Right ventricle myocardium superior (tissue), 1 donor: ENCODE results near the gene RAC2. TPM values are rescaled to one million over a fixed set of nuclear protein-coding genes. Genes with fewer than 3 reads are reported as not detected.

Experiments
- ATAC-seq: fragments of 200-7000 bp; cut with Tn5 transposase; one replicate; pipeline ENCODE4 v1.9.1; 2020; ENCODE audit warnings: mild to moderate bottlenecking; ENCODE audit not compliant: poor library complexity
- DNase-seq: peaks from one replicate; pipeline ENCODE4 v3.0.0-alpha.2; 2020
- intact Hi-C: fragments of 100-400 bp; cut with DNase I; formaldehyde crosslinking; loops from one replicate; pipeline ENCODE4 v1.11.2; 2022
- long read RNA-seq: library from polyadenylated mRNA; unstranded; transcript quantifications from one replicate; pipeline ENCODE4 v2.0.0, GENCODE V29; 2021
- total RNA-seq: library from RNA; stranded (reverse); fragmentation: NEBNext Ultra II Directional; extraction: Animal tissue kit (Norgen Biotek cat#: 25700); gene quantifications from one replicate; pipeline ENCODE4 v1.2.1, GENCODE V29; 2021
- donor health status: DM: no; HTN: yes; CAD: no; lungs with severe emphysema.

RAC2 gene
- total RNA-seq, result 4.1 TPM
- long read RNA-seq, partial matches to known transcripts, result 0 of 3 reads
- long read RNA-seq, other reads (novel, unspliced or antisense), result 0 of 3 reads

GRCh38 chr22:37244114-37244921, at the start of gene RAC2:
Gene RAC2, minus strand, starts transcription at chr22:37244269. Its CDS starts 121 bp downstream, at chr22:37244148.
- intact Hi-C loops, result no loop called here
- peak; percentile 86 for DNase-seq
- peak; percentile 77 for ATAC-seq

- intact Hi-C loops, result no loop called here
- ATAC-seq (no peak), DNase-seq (no peak)
Observed at GRCh38 chr22:37293172-37293571, 49.1 kb upstream of the RAC2 start.

- ATAC-seq (no peak), DNase-seq (no peak)
- intact Hi-C loops, result no loop called here
Observed at GRCh38 chr22:37292641-37293040, 48.6 kb upstream of the RAC2 start.

- DNase-seq (no peak), ATAC-seq (no peak)
- intact Hi-C loops, result no loop called here
Observed at GRCh38 chr22:37291559-37292298, 47.7 kb upstream of the RAC2 start.

- DNase-seq (peak; percentile 68), ATAC-seq (peak; percentile 69)
- intact Hi-C loops, result no loop called here
Observed at GRCh38 chr22:37290737-37291136, 46.7 kb upstream of the RAC2 start.

GRCh38 chr22:37289156-37289735, 45.2 kb upstream of the RAC2 start:
- intact Hi-C loops, result no loop called here
- no peak for ATAC-seq
- DNase-seq, result no peak

GRCh38 chr22:37288521-37288920, 44.5 kb upstream of the RAC2 start:
- no peak for ATAC-seq
- intact Hi-C loops, result no loop called here
- DNase-seq, result no peak

- intact Hi-C loops, result no loop called here
- ATAC-seq, result no peak
- DNase-seq, result no peak
Observed at GRCh38 chr22:37287550-37287951, 43.5 kb upstream of the RAC2 start.

- ATAC-seq (no peak), DNase-seq (no peak)
- intact Hi-C loops, result no loop called here
Observed at GRCh38 chr22:37285937-37286336, 41.9 kb upstream of the RAC2 start.

GRCh38 chr22:37284805-37285355, 40.8 kb upstream of the RAC2 start:
- intact Hi-C loops, result no loop called here
- peak; percentile 77 for DNase-seq
- peak; percentile 77 for ATAC-seq

- no peak for DNase-seq
- ATAC-seq, result peak; percentile 25
Observed at GRCh38 chr22:37284126-37284804, 40.2 kb upstream of the RAC2 start.

GRCh38 chr22:37283393-37283937, 39.4 kb upstream of the RAC2 start:
- intact Hi-C loops, result no loop called here
- no peak for ATAC-seq
- peak; percentile 54 for DNase-seq

More at GRCh38 chr22:37284126-37284804, 40.2 kb upstream of the RAC2 start:
- intact Hi-C loops, result no loop called here

- ATAC-seq (peak; percentile 47), DNase-seq (peak; percentile 86)
- intact Hi-C loops, result no loop called here
Observed at GRCh38 chr22:37282385-37282677, 38.3 kb upstream of the RAC2 start, which contains the start of gene CYTH4. Gene CYTH4, plus strand, starts transcription at chr22:37282508. Its CDS starts 62 bp downstream, at chr22:37282570.

- intact Hi-C loops, result no loop called here
- no peak for DNase-seq
- ATAC-seq, result no peak
Observed at GRCh38 chr22:37281646-37282384, 37.7 kb upstream of the RAC2 start.

- intact Hi-C loops, result no loop called here
- ATAC-seq (no peak), DNase-seq (no peak)
Observed at GRCh38 chr22:37281195-37281594, 37.1 kb upstream of the RAC2 start.

- intact Hi-C loops, result no loop called here
- no peak for DNase-seq
- ATAC-seq, result no peak
Observed at GRCh38 chr22:37280718-37281117, 36.6 kb upstream of the RAC2 start.

- DNase-seq (no peak), ATAC-seq (no peak)
Observed at GRCh38 chr22:37279331-37280181, 35.5 kb upstream of the RAC2 start.

More at GRCh38 chr22:37279331-37280181, 35.5 kb upstream of the RAC2 start:
- intact Hi-C loops, result no loop called here
